ENCODE measurements around the gene GJC1. TPM values are rescaled to one million over a fixed set of nuclear protein-coding genes. Genes with fewer than 3 reads are reported as not detected.

The GJC1 gene
- total RNA-seq, 2 experiments from 2014 or later: 0.79 to 1.1 TPM

GRCh38 chr17:44808156-44808555 lies 21.9 kb downstream of the GJC1 start:
- no peaks in the 10 kb centered on the region for H3K4me1 Mint-ChIP-seq
- ChIA-PET CTCF (interaction anchor here (1.2 kb wide), 1 partner anchor 327 kb away, joined by 3 read pairs; the partner anchor contains the start of gene ACBD4), POLR2A (no interaction called here)
- H3K27ac Mint-ChIP-seq: no peak overlapping the region
- no peak for DNase-seq
- H3K36me3 Mint-ChIP-seq (ENCODE audit: low read depth): no peaks in the 10 kb centered on the region
- no peak overlapping the region for H3K4me3 Mint-ChIP-seq
- peaks cover 8% of the 10 kb centered on the region for H3K27me3 Mint-ChIP-seq
- H3K9me3 Mint-ChIP-seq: no peaks in the 10 kb centered on the region

GRCh38 chr17:44807817-44808155 lies 22.3 kb downstream of the GJC1 start:
- no peaks in the 10 kb centered on the region for H3K36me3 Mint-ChIP-seq (ENCODE audit: low read depth)
- no peaks in the 10 kb centered on the region for H3K9me3 Mint-ChIP-seq
- peaks cover 9% of the 10 kb centered on the region for H3K27me3 Mint-ChIP-seq
- no peak overlapping the region for H3K4me3 Mint-ChIP-seq
- H3K27ac Mint-ChIP-seq: no peak overlapping the region
- no peak for DNase-seq
- H3K4me1 Mint-ChIP-seq: no peaks in the 10 kb centered on the region
- CTCF ChIA-PET: interaction anchor here (1.2 kb wide), 1 partner anchor 328 kb away, joined by 3 read pairs; the partner anchor contains the start of gene ACBD4
- POLR2A ChIA-PET: no interaction called here

- POLR2A ChIA-PET: no interaction called here
- Mint-ChIP-seq H3K27me3 (peaks cover 9% of the 10 kb centered on the region), H3K36me3 (ENCODE audit: low read depth) (no peaks in the 10 kb centered on the region), H3K4me3 (no peak overlapping the region), H3K4me1 (no peaks in the 10 kb centered on the region), H3K9me3 (no peaks in the 10 kb centered on the region), H3K27ac (no peak overlapping the region)
- CTCF ChIA-PET: interaction anchor here (1.2 kb wide), 1 partner anchor 328 kb away, joined by 3 read pairs; the partner anchor contains the start of gene ACBD4
- no peak for DNase-seq
Measured at GRCh38 chr17:44807093-44807816, 22.8 kb downstream of the GJC1 start.

GRCh38 chr17:44804302-44805089 lies 25.6 kb downstream of the GJC1 start:
- Mint-ChIP-seq H3K9me3 (no peaks in the 10 kb centered on the region), H3K27me3 (peaks cover 12% of the 10 kb centered on the region), H3K36me3 (ENCODE audit: low read depth) (no peaks in the 10 kb centered on the region), H3K27ac (no peak overlapping the region), H3K4me1 (no peaks in the 10 kb centered on the region), H3K4me3 (no peak overlapping the region)
- DNase-seq: no peak
- CTCF ChIA-PET: interaction anchor here (0.7 to 1.1 kb wide), 2 partner anchors 26 to 666 kb away, joined by 3 read pairs; no protein-coding TSS in a partner anchor
- POLR2A ChIA-PET: no interaction called here

- no peaks in the 10 kb centered on the region for H3K36me3 Mint-ChIP-seq (ENCODE audit: low read depth)
- ChIA-PET POLR2A (no interaction called here), CTCF (no interaction called here)
Measured at GRCh38 chr17:44801880-44802279, 28.2 kb downstream of the GJC1 start.

GRCh38 chr17:44798356-44798755 lies 31.7 kb downstream of the GJC1 start:
- Mint-ChIP-seq H3K27ac (no peak overlapping the region), H3K4me1 (peaks cover 12% of the 10 kb centered on the region), H3K9me3 (no peaks in the 10 kb centered on the region), H3K27me3 (peaks cover 7% of the 10 kb centered on the region), H3K4me3 (no peak overlapping the region), H3K36me3 (ENCODE audit: low read depth) (no peaks in the 10 kb centered on the region)
- POLR2A ChIA-PET: no interaction called here
- DNase-seq: no peak
- CTCF ChIA-PET: interaction anchor here (1.1 to 2.0 kb wide), 3 partner anchors 8 to 23 kb away, joined by 3 to 10 read pairs (median 4); no protein-coding TSS in a partner anchor

More at GRCh38 chr17:44801880-44802279, 28.2 kb downstream of the GJC1 start:
- DNase-seq: no peak
- Mint-ChIP-seq H3K27me3 (peaks cover 7% of the 10 kb centered on the region), H3K4me3 (no peak overlapping the region), H3K27ac (no peak overlapping the region), H3K9me3 (no peaks in the 10 kb centered on the region), H3K4me1 (peaks cover 11% of the 10 kb centered on the region)

- no peak for DNase-seq
- no peak overlapping the region for H3K4me3 Mint-ChIP-seq
- H3K27me3 Mint-ChIP-seq: peaks cover 5% of the 10 kb centered on the region
- no peaks in the 10 kb centered on the region for H3K9me3 Mint-ChIP-seq
- CTCF ChIA-PET: interaction anchor here (1.2 to 2.0 kb wide), 4 partner anchors 9 to 38 kb away, joined by 3 to 10 read pairs (median 4); no protein-coding TSS in a partner anchor
- no peaks in the 10 kb centered on the region for H3K36me3 Mint-ChIP-seq (ENCODE audit: low read depth)
- POLR2A ChIA-PET: no interaction called here
- peaks cover 12% of the 10 kb centered on the region for H3K4me1 Mint-ChIP-seq
- no peak overlapping the region for H3K27ac Mint-ChIP-seq
Measured at GRCh38 chr17:44797802-44798201, 32.3 kb downstream of the GJC1 start.

GRCh38 chr17:44796731-44797130 lies 33.4 kb downstream of the GJC1 start:
- Mint-ChIP-seq H3K4me3 (no peak overlapping the region), H3K36me3 (ENCODE audit: low read depth) (no peaks in the 10 kb centered on the region), H3K27me3 (peaks cover 5% of the 10 kb centered on the region), H3K4me1 (peaks cover 12% of the 10 kb centered on the region), H3K9me3 (no peaks in the 10 kb centered on the region), H3K27ac (no peak overlapping the region)
- DNase-seq: no peak
- CTCF ChIA-PET: interaction anchor here (1.2 to 2.0 kb wide), 3 partner anchors 8 to 39 kb away, joined by 3 to 10 read pairs (median 3); no protein-coding TSS in a partner anchor
- POLR2A ChIA-PET: no interaction called here

GRCh38 chr17:44795928-44796327 lies 34.2 kb downstream of the GJC1 start:
- Mint-ChIP-seq H3K4me3 (no peak overlapping the region), H3K4me1 (peaks cover 12% of the 10 kb centered on the region), H3K36me3 (ENCODE audit: low read depth) (no peaks in the 10 kb centered on the region), H3K27ac (no peak overlapping the region), H3K9me3 (no peaks in the 10 kb centered on the region), H3K27me3 (peaks cover 5% of the 10 kb centered on the region)
- POLR2A ChIA-PET: no interaction called here
- CTCF ChIA-PET: interaction anchor here (2.8 kb wide), 1 partner anchor 17 kb away, joined by 14 read pairs; no protein-coding TSS in a partner anchor
- no peak for DNase-seq

- no peaks in the 10 kb centered on the region for H3K9me3 Mint-ChIP-seq
- DNase-seq: no peak
- H3K27me3 Mint-ChIP-seq: peaks cover 5% of the 10 kb centered on the region
- H3K4me1 Mint-ChIP-seq: peaks cover 12% of the 10 kb centered on the region
- H3K27ac Mint-ChIP-seq: no peak overlapping the region
- H3K4me3 Mint-ChIP-seq: no peak overlapping the region
- H3K36me3 Mint-ChIP-seq (ENCODE audit: low read depth): no peaks in the 10 kb centered on the region
- POLR2A ChIA-PET: no interaction called here
- CTCF ChIA-PET: interaction anchor here (2.8 kb wide), 1 partner anchor 17 kb away, joined by 14 read pairs; no protein-coding TSS in a partner anchor
Measured at GRCh38 chr17:44795421-44795820, 34.7 kb downstream of the GJC1 start.

- peaks cover 12% of the 10 kb centered on the region for H3K4me1 Mint-ChIP-seq
- H3K27ac Mint-ChIP-seq: no peak overlapping the region
- no peaks in the 10 kb centered on the region for H3K36me3 Mint-ChIP-seq (ENCODE audit: low read depth)
- ChIA-PET CTCF (interaction anchor here (2.8 kb wide), 1 partner anchor 16 kb away, joined by 14 read pairs; no protein-coding TSS in a partner anchor), POLR2A (no interaction called here)
- H3K9me3 Mint-ChIP-seq: no peaks in the 10 kb centered on the region
- DNase-seq: no peak
- H3K27me3 Mint-ChIP-seq: peaks cover 5% of the 10 kb centered on the region
- H3K4me3 Mint-ChIP-seq: no peak overlapping the region
Measured at GRCh38 chr17:44794851-44795413, 35.2 kb downstream of the GJC1 start.

- H3K27me3 Mint-ChIP-seq: peaks cover 3% of the 10 kb centered on the region
- H3K27ac Mint-ChIP-seq: no peak overlapping the region
- ChIA-PET POLR2A (no interaction called here), CTCF (interaction anchor here (2.8 kb wide), 1 partner anchor 15 kb away, joined by 14 read pairs; no protein-coding TSS in a partner anchor)
- peaks cover 12% of the 10 kb centered on the region for H3K4me1 Mint-ChIP-seq
- H3K9me3 Mint-ChIP-seq: no peaks in the 10 kb centered on the region
- H3K36me3 Mint-ChIP-seq (ENCODE audit: low read depth): no peaks in the 10 kb centered on the region
- DNase-seq: no peak
- H3K4me3 Mint-ChIP-seq: no peak overlapping the region
Measured at GRCh38 chr17:44793885-44794842, 35.9 kb downstream of the GJC1 start.
